NCI-H2196 (cell line): ENCODE results near the gene SPDYE18.
"Not testable (repeated sequence)": the region's sequence is repeated elsewhere in the genome, so short reads cannot be mapped to it uniquely, and the experiment has no call there.

Experiments
- DNase-seq: peaks from one replicate; lab custom pipeline; 2025; ENCODE audit not compliant: unreplicated experiment; lab: John Stamatoyannopoulos, UW

SPDYE18 gene

GRCh38 chr7:77062557-77062956 is at the start of gene SPDYE18:
Gene SPDYE18 (minus strand): TSS chr7:77062558. CDS start chr7:77060512, 2,046 bp downstream.
- not testable (repeated sequence) for DNase-seq

GRCh38 chr7:77108362-77108761 is 46.0 kb upstream of the SPDYE18 start:
- not testable (repeated sequence) for DNase-seq

GRCh38 chr7:77107659-77108058 is 45.3 kb upstream of the SPDYE18 start:
- DNase-seq: not testable (repeated sequence)

GRCh38 chr7:77105904-77106303 is 43.5 kb upstream of the SPDYE18 start:
- DNase-seq: not testable (repeated sequence)

GRCh38 chr7:77102671-77103070 is 40.3 kb upstream of the SPDYE18 start:
- not testable (repeated sequence) for DNase-seq

- DNase-seq: not testable (repeated sequence)
Observed at GRCh38 chr7:77101187-77101586, 38.8 kb upstream of the SPDYE18 start.

- DNase-seq: not testable (repeated sequence)
Observed at GRCh38 chr7:77100501-77100900, 38.1 kb upstream of the SPDYE18 start.

GRCh38 chr7:77092301-77092700 is 29.9 kb upstream of the SPDYE18 start:
- DNase-seq: not testable (repeated sequence)

- DNase-seq: not testable (repeated sequence)
Observed at GRCh38 chr7:77082192-77082591, 19.8 kb upstream of the SPDYE18 start.

- DNase-seq: not testable (repeated sequence)
Observed at GRCh38 chr7:77080236-77080635, 17.9 kb upstream of the SPDYE18 start.

GRCh38 chr7:77079624-77080023 is 17.3 kb upstream of the SPDYE18 start:
- DNase-seq: not testable (repeated sequence)

- not testable (repeated sequence) for DNase-seq
Observed at GRCh38 chr7:77079112-77079511, 16.8 kb upstream of the SPDYE18 start.

GRCh38 chr7:77077060-77077459 is 14.7 kb upstream of the SPDYE18 start:
- not testable (repeated sequence) for DNase-seq

GRCh38 chr7:77074786-77075396 is 12.5 kb upstream of the SPDYE18 start:
- DNase-seq: not testable (repeated sequence)

- not testable (repeated sequence) for DNase-seq
Observed at GRCh38 chr7:77071108-77071507, 8.8 kb upstream of the SPDYE18 start.

GRCh38 chr7:77065869-77066268 is 3.5 kb upstream of the SPDYE18 start:
- DNase-seq: not testable (repeated sequence)

- not testable (repeated sequence) for DNase-seq
Observed at GRCh38 chr7:77063732-77064131, 1.4 kb upstream of the SPDYE18 start.

- DNase-seq: not testable (repeated sequence)
Observed at GRCh38 chr7:77032261-77032660, 30.1 kb downstream of the SPDYE18 start, which contains the start of gene SPDYE17. Gene SPDYE17 (minus strand): TSS chr7:77032361. CDS start chr7:77030570, 1,791 bp downstream.

GRCh38 chr7:77026349-77026748 is 36.0 kb downstream of the SPDYE18 start:
- not testable (repeated sequence) for DNase-seq

- DNase-seq: not testable (repeated sequence)
Observed at GRCh38 chr7:77010074-77010680, 52.2 kb downstream of the SPDYE18 start.

- peak; percentile 57 for DNase-seq
Observed at GRCh38 chr7:77008000-77008399, 54.4 kb downstream of the SPDYE18 start.
